K562 (cell line): ENCODE results near the gene AP1B1. TPM values are rescaled to one million over a fixed set of nuclear protein-coding genes. Genes with fewer than 3 reads are reported as not detected.

Source experiments
- ATAC-seq: fragments of 200-7000 bp; cut with Tn5 transposase; 3 replicates; pipeline ENCODE4 v1.9.1; 2020; ENCODE audit warnings: moderate library complexity
- BruUV-seq: library from RNA; stranded (reverse); fragments of 400-500 nt; replicated peaks from 2 replicates; lab custom pipeline; 2021; lab: Mats Ljungman, UMichigan
- CTCF ChIA-PET: fragments of 300-600 bp; formaldehyde crosslinking; extraction: SDS; loops from one replicate; lab custom pipeline; 2021; ENCODE audit warnings: low intra/inter-chr PET ratio; lab: Yijun Ruan, JAX
- POLR2A ChIA-PET: fragments of 300-600, 350-650 bp; sonication (Branson Sonifier 250); formaldehyde crosslinking; extraction: SDS; loops from one replicate; lab custom pipeline; 2021; ENCODE audit warnings: antibody characterized with exemption, inconsistent platforms; lab: Yijun Ruan, JAX
- DNase-seq, 4 experiments: peaks; one replicate each; pipeline versions ENCODE4 v3.0.0 to v3.0.0-alpha.2; 2011 to 2018; ENCODE audit warnings: low spot score in 3 of 4, mixed read lengths in 3 of 4; ENCODE audit errors: extremely low read depth in 1 of 4
- FAIRE-seq: peaks from 2 replicates; lab custom pipeline; 2011; peaks lifted over from hg19 to GRCh38; lab: Jason Lieb, UNC
- H2AFZ ChIP-seq: 2 replicates; pipeline ENCODE4 v1.6.0; 2011; ENCODE audit warnings: low read depth, low read length, control low read depth, inconsistent platforms
- H3K27ac ChIP-seq: fragments of 200-600 bp; 3 replicates; pipeline ENCODE4 v1.8.0; 2011; ENCODE audit warnings: low read depth, mild to moderate bottlenecking, control low read depth, inconsistent platforms, low read length, moderate library complexity, mixed read lengths; ENCODE audit errors: extremely low read depth
- H3K27me3 ChIP-seq, 2 experiments: fragments of 300-600 bp in 1 of 2; 2 replicates in 1 of 2; 3 replicates in 1 of 2; pipeline versions ENCODE4 v1.6.0 to v1.8.0; 2011; ENCODE audit warnings: inconsistent platforms in 2 of 2, low read length in 2 of 2, mild to moderate bottlenecking in 1 of 2, mixed read lengths in 1 of 2, moderate library complexity in 1 of 2; ENCODE audit not compliant: control insufficient read depth in 2 of 2, insufficient read depth in 2 of 2
- H3K36me3 ChIP-seq: fragments of 300-600 bp; 3 replicates; pipeline ENCODE4 v1.8.0; 2011; ENCODE audit warnings: mild to moderate bottlenecking, low read length, inconsistent platforms; ENCODE audit not compliant: control insufficient read depth, insufficient read depth
- H3K4me1 ChIP-seq, 2 experiments: fragments of 200-600 bp in 1 of 2; replicated peaks in 1 of 2; 2 replicates in 1 of 2; 3 replicates in 1 of 2; pipeline versions ENCODE4 v1.5.1 to v1.8.0; 2011; ENCODE audit warnings: inconsistent platforms in 2 of 2, low read length in 2 of 2, mild to moderate bottlenecking in 1 of 2, mixed read lengths in 1 of 2, moderate library complexity in 1 of 2; ENCODE audit not compliant: control insufficient read depth in 2 of 2, insufficient read depth in 2 of 2
- H3K4me2 ChIP-seq: 2 replicates; pipeline ENCODE4 v1.6.1; 2011; ENCODE audit warnings: low read length, control low read depth, inconsistent platforms, mixed read lengths; ENCODE audit not compliant: insufficient read depth
- H3K4me3 ChIP-seq: fragments of 200-600 bp; sonication (generic), shearing (Covaris generic); 2 replicates; pipeline ENCODE4 v1.5.1; 2016; ENCODE audit warnings: control low read depth, inconsistent platforms
- H3K79me2 ChIP-seq: fragments of 200-600 bp; 3 replicates; pipeline ENCODE4 v1.8.0; 2011; ENCODE audit warnings: low read length, inconsistent platforms; ENCODE audit not compliant: control insufficient read depth, insufficient read depth
- H3K9ac ChIP-seq, 2 experiments: 2 replicates each; pipeline versions ENCODE4 v1.6.0 to v1.6.1; 2011; ENCODE audit warnings: low read depth in 2 of 2, low read length in 2 of 2, control low read depth in 1 of 2, inconsistent platforms in 1 of 2, mild to moderate bottlenecking in 1 of 2, mixed read lengths in 1 of 2; ENCODE audit not compliant: insufficient read depth in 1 of 2
- H3K9me1 ChIP-seq: one replicate; pipeline ENCODE4 v1.6.0; 2011; ENCODE audit warnings: inconsistent platforms, mild to moderate bottlenecking, low read length, moderate library complexity; ENCODE audit not compliant: control insufficient read depth, insufficient read depth
- H3K9me3 ChIP-seq: replicated peaks from 2 replicates; pipeline ENCODE4 v1.5.1; 2011; ENCODE audit warnings: low read depth, low read length, inconsistent platforms; ENCODE audit not compliant: control insufficient read depth, insufficient read depth
- H4K20me1 ChIP-seq: replicated peaks from 2 replicates; pipeline ENCODE4 v1.6.1; 2011; ENCODE audit warnings: low read length, inconsistent platforms, mixed read lengths; ENCODE audit not compliant: control insufficient read depth, insufficient read depth
- THRAP3 ChIP-seq: fragments of 450-650 bp; IDR thresholded peaks from 2 replicates; pipeline ENCODE4 v1.6.1; 2016; ENCODE audit warnings: mild to moderate bottlenecking, inconsistent platforms, borderline replicate concordance
- UBTF ChIP-seq, 2 experiments: IDR thresholded peaks; 2 replicates each; pipeline ENCODE4 v1.6.1; 2012; ENCODE audit warnings: improper control_type of control experiment in 2 of 2, low read depth in 2 of 2, low read length in 2 of 2, borderline replicate concordance in 1 of 2
- ZBTB11 ChIP-seq, 3 experiments: fragments of 200-800 bp in 1 of 3; fragments of 250-450 bp in 1 of 3; fragments of 450-650 bp in 1 of 3; sonication (Bioruptor Pico) in 1 of 3; sonication (Bioruptor generic) in 1 of 3; formaldehyde crosslinking in 1 of 3; IDR thresholded peaks; 2 replicates each; pipeline versions ENCODE4 v1.6.1 to v1.8.0; 2016 to 2022; ENCODE audit warnings: mild to moderate bottlenecking in 2 of 3, missing genetic modification characterization in 2 of 3, missing compliant biosample characterization in 1 of 3, moderate library complexity in 1 of 3
- ZNF239 ChIP-seq: fragments of 250-450 bp; sonication (Bioruptor Pico); IDR thresholded peaks from 2 replicates; pipeline ENCODE4 v1.4.0; 2020; ENCODE audit warnings: mild to moderate bottlenecking
- WGBS: fragments of 100-300 bp; shearing (Covaris generic); methylation state at CpG from one replicate; pipeline ENCODE4 v1.1.6; 2016; ENCODE audit warnings: low coverage, mixed read lengths; ENCODE audit not compliant: insufficient coverage; ENCODE audit errors: missing lambda C conversion rate; 5-methylcytosine and 5-hydroxymethylcytosine counted together
- in situ Hi-C: fragments of 300-500 bp; cut with MboI; formaldehyde crosslinking; loops from 4 replicates; pipeline ENCODE4 v1.15.0; 2018; ENCODE audit warnings: inconsistent platforms, mixed read lengths
- intact Hi-C: fragments of 100-400 bp; cut with micrococcal nuclease; formaldehyde crosslinking; loops from 2 replicates; pipeline ENCODE4 v1.14.2; 2022
- polyA plus RNA-seq, 8 experiments: library from polyadenylated mRNA; depleted of rRNA in 4 of 8; stranded (reverse) in 5 of 8; unstranded in 3 of 8; fragments of >200 nt; fragmentation: Nextera tagmentation in 2 of 8; fragmentation: Illumina TruSeq in 1 of 8; extraction: Ambion mirVana in 2 of 8; extraction: Trizol in 1 of 8; gene quantifications; 2 replicates each; pipeline versions ENCODE4 v1.2.1 to v1.2.3, GENCODE V29; 2011 to 2014; ENCODE audit warnings: inconsistent platforms in 1 of 8, missing spikeins in 1 of 8
- total RNA-seq, 7 experiments: library from RNA; depleted of rRNA in 6 of 7; stranded (reverse); fragments of >200 nt in 6 of 7; fragmentation: Illumina TruSeq in 2 of 7; extraction: Trizol in 2 of 7; gene quantifications; 2 replicates each; pipeline versions ENCODE4 v1.2.1 to v1.2.3, GENCODE V29; 2011 to 2021; ENCODE audit warnings: low replicate concordance in 1 of 7

The AP1B1 gene
- total and polyA plus RNA-seq, 9 of the 15 experiments (the other 6 are each of a cell fraction or from before 2014, with no cell fraction given): 1.2 to 60.9 (median 30.1) TPM

GRCh38 chr22:29327089-29327764, 61.1 kb downstream of the AP1B1 start:
- Histone ChIP-seq H3K4me2 (no peak overlapping the region), H3K79me2 (no peaks in the 10 kb centered on the region), H3K27ac (no peak overlapping the region), H3K36me3 (peaks cover 35% of the 10 kb centered on the region; the same call in 2 of the 3 replicates), H3K4me1 (peaks cover 0 to 10% of the 10 kb centered on the region in 2 experiments; a peak in 2 of 5 replicates), H3K9me3 (no peaks in the 10 kb centered on the region), H4K20me1 (no peaks in the 10 kb centered on the region), H3K9ac (no peak overlapping the region), H3K4me3 (no peak overlapping the region), H3K9me1 (no peaks in the 10 kb centered on the region), H3K27me3 (no peaks in the 10 kb centered on the region), H2AFZ (no peak overlapping the region)
- ATAC-seq: no peak
- 81% methylated on average over 7 of the region's 15 CpGs for WGBS
- BruUV-seq: no TSS peak
- ChIA-PET POLR2A (interaction anchor here (0.6 to 1.1 kb wide), 2 partner anchors 9 to 277 kb away, joined by 3 read pairs; no protein-coding TSS in a partner anchor), CTCF (no interaction called here)
- TF ChIP-seq ZBTB11 (CRISPR knock-in tag; IDR thresholded peaks at IDR 0.05) (no peak), THRAP3 (no peak), UBTF (IDR thresholded peaks at IDR 0.05; ENCODE audit: borderline replicate concordance in 1 of 2, low read depth in 2 of 2, low read length in 2 of 2) (no peak), ZNF239 (CRISPR knock-in tag) (no peak)
- no peak for FAIRE-seq
- in situ Hi-C loops (no loop called here), intact Hi-C loops (no loop called here)
- no peak for DNase-seq
